OCI-LY7 (cell line): ENCODE data around the gene ACSS1. TPM values are rescaled to one million over a fixed set of nuclear protein-coding genes. Genes with fewer than 3 reads are reported as not detected.

Experiments
- BruUV-seq: library from RNA; stranded (reverse); fragments of 400-500 nt; replicated peaks from 2 replicates; lab custom pipeline; 2021; lab: Mats Ljungman, UMichigan
- CTCF ChIA-PET: fragments of 300-600 bp; sonication (Branson Sonifier 250); formaldehyde crosslinking; loops from one replicate; lab custom pipeline; 2022; ENCODE audit warnings: antibody characterized with exemption; ENCODE audit not compliant: unreplicated experiment; lab: Charles Lee
- POLR2A ChIA-PET: fragments of 300-600 bp; sonication (Branson Sonifier 250); formaldehyde crosslinking; loops from one replicate; lab custom pipeline; 2022; ENCODE audit warnings: antibody characterized with exemption; lab: Charles Lee
- DNase-seq: peaks from one replicate; pipeline ENCODE4 v3.0.0-alpha.2; 2015; ENCODE audit warnings: low spot score
- H2AFZ ChIP-seq: fragments of 200-600 bp; sonication (generic), shearing (Covaris generic); 2 replicates; pipeline ENCODE4 v1.6.1; 2014; ENCODE audit warnings: mild to moderate bottlenecking, antibody characterized with exemption, low read length, moderate library complexity
- H3K27ac ChIP-seq: fragments of 200-600 bp; sonication (generic); 2 replicates; pipeline ENCODE4 v1.5.1; 2014; ENCODE audit warnings: mixed run types, low read depth, mild to moderate bottlenecking, moderate library complexity, low read length, inconsistent platforms; ENCODE audit not compliant: poor library complexity, severe bottlenecking
- H3K36me3 ChIP-seq: fragments of 200-600 bp; sonication (generic); 2 replicates; pipeline ENCODE4 v1.6.1; 2014; ENCODE audit warnings: mild to moderate bottlenecking, antibody characterized with exemption, low read length, moderate library complexity, mixed read lengths; ENCODE audit not compliant: insufficient read depth
- H3K4me1 ChIP-seq: fragments of 200-600 bp; sonication (generic); 2 replicates; pipeline ENCODE4 v1.5.1; 2014; ENCODE audit warnings: mild to moderate bottlenecking, low read length; ENCODE audit not compliant: insufficient read depth, poor library complexity, severe bottlenecking
- H3K4me2 ChIP-seq: fragments of 200-600 bp; sonication (generic); 2 replicates; pipeline ENCODE4 v1.6.1; 2014; ENCODE audit warnings: mild to moderate bottlenecking, low read length
- H3K4me3 ChIP-seq: fragments of 200-600 bp; sonication (generic); 2 replicates; pipeline ENCODE4 v1.5.1; 2014; ENCODE audit warnings: mild to moderate bottlenecking, low read depth, low read length; ENCODE audit not compliant: poor library complexity, severe bottlenecking
- H3K79me2 ChIP-seq: fragments of 200-600 bp; sonication (generic); 2 replicates; pipeline ENCODE4 v1.6.1; 2016; ENCODE audit warnings: low read depth, mild to moderate bottlenecking, low read length, moderate library complexity, mixed read lengths; ENCODE audit not compliant: insufficient read depth
- H3K9me2 ChIP-seq: fragments of 200-600 bp; sonication (generic); 2 replicates; pipeline ENCODE4 v1.6.1; 2016; ENCODE audit warnings: mild to moderate bottlenecking, low read length, mixed read lengths; ENCODE audit not compliant: insufficient read depth
- H3K9me3 ChIP-seq: fragments of 200-600 bp; sonication (generic); 2 replicates; pipeline ENCODE4 v1.6.1; 2014; ENCODE audit warnings: mild to moderate bottlenecking, mixed run types, low read length, mixed read lengths
- H4K20me1 ChIP-seq: fragments of 200-600 bp; sonication (generic); 2 replicates; pipeline ENCODE4 v1.6.1; 2014; ENCODE audit warnings: mild to moderate bottlenecking, antibody characterized with exemption, low read length, moderate library complexity, mixed read lengths; ENCODE audit not compliant: insufficient read depth
- CTCF ChIP-seq: fragments of 200-600 bp; sonication (generic); conservative IDR thresholded peaks from 2 replicates; pipeline ENCODE4 v1.5.1; 2014; ENCODE audit warnings: mild to moderate bottlenecking, antibody characterized with exemption, low read length, moderate library complexity, mixed read lengths
- EZH2phosphoT487 ChIP-seq: fragments of 200-600 bp; sonication (generic); IDR thresholded peaks from 2 replicates; pipeline ENCODE4 v1.6.1; 2018; ENCODE audit warnings: low read depth, borderline replicate concordance, mild to moderate bottlenecking, mixed run types, antibody characterized with exemption, low read length, moderate library complexity, mixed read lengths
- intact Hi-C: fragments of 100-400 bp; cut with micrococcal nuclease; formaldehyde crosslinking; loops from one replicate; pipeline ENCODE4 v1.10.0; 2022; ENCODE audit not compliant: unreplicated experiment
- total RNA-seq, 2 experiments: library from RNA; depleted of rRNA in 1 of 2; stranded (reverse); fragments of >200 nt in 1 of 2; shearing (Covaris generic) in 1 of 2; gene quantifications; 2 replicates each; pipeline ENCODE4 v1.2.3, GENCODE V29; 2014 to 2022

Gene ACSS1
- total RNA-seq, 2 experiments from 2014 or later = 0.35 to 0.40 TPM

DNA sequence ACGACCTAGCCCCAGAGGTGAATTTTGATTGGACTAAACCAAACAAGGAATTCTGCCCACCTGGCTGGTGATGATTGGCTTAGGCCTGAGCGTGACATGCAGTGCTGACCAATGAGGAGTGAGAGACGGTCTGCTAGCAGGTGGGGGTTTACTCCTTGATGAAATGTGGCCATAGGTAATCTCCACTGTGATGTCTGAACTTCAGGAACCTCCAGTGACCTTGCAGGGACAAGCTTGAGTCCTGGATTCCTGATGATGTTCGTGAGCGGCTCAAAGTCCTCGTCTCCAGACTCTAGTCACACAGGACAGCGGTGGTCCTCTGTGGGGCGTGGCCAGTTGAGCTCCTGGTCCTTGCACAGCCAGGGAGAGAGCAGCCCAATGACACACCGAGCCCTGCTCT, 15.6 kb upstream of the ACSS1 start:
- Histone ChIP-seq H4K20me1 (no peaks in the 10 kb centered on the region), H3K27ac (no peak overlapping the region), H3K4me2 (no peak overlapping the region), H3K4me3 (no peak overlapping the region), H2AFZ (no peak overlapping the region), H3K79me2 (no peaks in the 10 kb centered on the region), H3K9me3 (no peaks in the 10 kb centered on the region), H3K4me1 (no peaks in the 10 kb centered on the region), H3K36me3 (no peaks in the 10 kb centered on the region), H3K9me2 (no peaks in the 10 kb centered on the region)
- no TSS peak for BruUV-seq
- ChIA-PET CTCF (no interaction called here), POLR2A (interaction anchor here (0.6 kb wide), 1 partner anchor 80 kb away, joined by 3 read pairs; no protein-coding TSS in a partner anchor)
- DNase-seq = no peak
- TF ChIP-seq CTCF (no peak), EZH2phosphoT487 (no peak)
- intact Hi-C loops = no loop called here

- DNase-seq = no peak
- Histone ChIP-seq H4K20me1 (no peaks in the 10 kb centered on the region), H3K79me2 (no peaks in the 10 kb centered on the region), H3K27ac (no peak overlapping the region), H3K36me3 (no peaks in the 10 kb centered on the region), H3K9me3 (no peaks in the 10 kb centered on the region), H3K4me1 (no peaks in the 10 kb centered on the region), H2AFZ (no peak overlapping the region), H3K9me2 (no peaks in the 10 kb centered on the region), H3K4me2 (no peak overlapping the region), H3K4me3 (no peak overlapping the region)
- CTCF ChIA-PET = no interaction called here
- POLR2A ChIA-PET = no interaction called here
- no TSS peak for BruUV-seq
- TF ChIP-seq CTCF (no peak), EZH2phosphoT487 (no peak)
- intact Hi-C loops = no loop called here
Observed at GRCh38 chr20:25072226-25072811, 14.4 kb upstream of the ACSS1 start.

DNA sequence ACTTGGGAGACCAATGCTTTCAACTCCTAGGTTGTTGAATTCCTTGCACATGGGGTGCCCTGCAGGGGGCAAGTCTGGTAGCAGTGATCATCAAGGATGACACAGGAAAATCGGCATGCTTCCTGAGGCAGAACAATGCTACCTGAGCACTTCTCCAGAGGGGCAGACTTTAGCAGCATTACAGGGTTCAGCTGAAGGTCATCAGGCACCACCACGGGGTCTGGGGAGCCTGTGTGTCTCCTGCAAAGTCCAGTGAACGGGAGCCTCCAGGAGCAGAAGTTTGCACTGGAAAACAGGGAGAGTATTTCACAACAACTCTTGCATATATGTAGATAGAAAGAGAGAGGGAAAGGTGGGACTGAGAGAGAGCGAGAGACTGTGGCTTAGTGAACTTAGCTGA, 13.8 kb upstream of the ACSS1 start:
- H3K36me3 ChIP-seq = no peaks in the 10 kb centered on the region
- no peaks in the 10 kb centered on the region for H3K4me1 ChIP-seq
- no peaks in the 10 kb centered on the region for H4K20me1 ChIP-seq
- H3K9me3 ChIP-seq = no peaks in the 10 kb centered on the region
- no peak for DNase-seq
- no peak overlapping the region for H3K27ac ChIP-seq
- H3K4me3 ChIP-seq = no peak overlapping the region
- CTCF ChIA-PET = no interaction called here
- H3K4me2 ChIP-seq = no peak overlapping the region
- no TSS peak for BruUV-seq
- TF ChIP-seq EZH2phosphoT487 = no peak
- no peak for TF ChIP-seq CTCF
- H3K9me2 ChIP-seq = no peaks in the 10 kb centered on the region
- POLR2A ChIA-PET = no interaction called here
- intact Hi-C loops = no loop called here
- H3K79me2 ChIP-seq = no peaks in the 10 kb centered on the region
- no peak overlapping the region for H2AFZ ChIP-seq
